SJSA1 (cell line): ENCODE results near the gene TMPRSS9. TPM values are rescaled to one million over a fixed set of nuclear protein-coding genes. Genes with fewer than 3 reads are reported as not detected.
"Not testable (repeated sequence)": the region's sequence is repeated elsewhere in the genome, so short reads cannot be mapped to it uniquely, and the experiment has no call there.

Experiments
- DNase-seq, 2 experiments: peaks; one replicate each; pipeline ENCODE4 v3.0.0-alpha.2; 2015 to 2020; ENCODE audit warnings: low spot score in 2 of 2, low read depth in 1 of 2
- H3K27ac ChIP-seq: fragments of 250-450 bp; sonication (Bioruptor Pico); 2 replicates; pipeline ENCODE4 v1.5.1; 2020; ENCODE audit warnings: mild to moderate bottlenecking, moderate library complexity
- H3K27me3 ChIP-seq: fragments of 250-450 bp; sonication (Bioruptor Pico); replicated peaks from 2 replicates; pipeline ENCODE4 v1.5.1; 2020; ENCODE audit warnings: mild to moderate bottlenecking, moderate library complexity
- H3K36me3 ChIP-seq: fragments of 250-450 bp; sonication (Bioruptor Pico); 2 replicates; pipeline ENCODE4 v1.5.1; 2020; ENCODE audit warnings: mild to moderate bottlenecking
- H3K4me1 ChIP-seq: fragments of 250-450 bp; sonication (Bioruptor Pico); replicated peaks from 2 replicates; pipeline ENCODE4 v1.6.1; 2021; ENCODE audit warnings: mild to moderate bottlenecking
- H3K4me3 ChIP-seq: fragments of 250-450 bp; sonication (Bioruptor Pico); 2 replicates; pipeline ENCODE4 v1.5.1; 2020; ENCODE audit warnings: mild to moderate bottlenecking
- H3K9me3 ChIP-seq: fragments of 250-450 bp; sonication (Bioruptor Pico); replicated peaks from 2 replicates; pipeline ENCODE4 v1.5.1; 2020; ENCODE audit warnings: mild to moderate bottlenecking
- total RNA-seq: library from RNA; depleted of rRNA; stranded (reverse); fragments of >200 nt; shearing (Covaris generic); gene quantifications from 2 replicates; pipeline ENCODE4 v1.2.3, GENCODE V29; 2014

Gene TMPRSS9
- total RNA-seq, 1 experiment from 2014 or later = not detected

DNA sequence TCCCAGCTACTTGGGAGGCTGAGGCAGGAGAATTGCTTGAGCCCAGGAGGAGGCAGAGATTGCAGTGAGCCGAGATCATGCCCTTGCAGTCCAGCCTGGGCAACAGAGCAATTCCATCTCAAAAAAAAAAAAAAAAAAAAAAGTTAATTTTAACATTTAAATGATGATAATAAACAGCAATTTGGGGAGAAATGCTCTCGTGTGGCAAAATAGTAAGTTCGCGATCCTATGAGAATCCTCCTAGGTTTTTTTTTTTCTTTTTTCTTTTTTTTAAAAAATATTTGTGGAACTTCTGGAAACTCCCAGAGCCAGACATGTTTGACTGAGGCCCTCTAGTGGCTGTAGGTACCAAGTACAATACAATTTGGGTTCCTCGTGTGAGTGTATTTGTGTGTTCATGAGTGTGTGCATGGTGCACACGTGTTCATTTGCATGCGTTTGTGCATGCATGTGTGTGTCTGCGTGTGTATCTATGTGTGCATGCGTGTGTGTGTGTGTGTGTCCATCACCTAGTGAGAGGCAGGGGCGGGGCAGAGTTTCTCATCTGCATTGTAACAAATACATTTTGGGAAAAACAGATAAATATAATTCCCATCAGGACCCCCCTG is 31.2 kb downstream of the TMPRSS9 start:
- peak in 1 of 2 experiments; percentile 45 for DNase-seq
- Histone ChIP-seq H3K9me3 (no peaks in the 10 kb centered on the region; the same call in 1 of the 2 replicates), H3K4me1 (0 out of 2 replicates have a peak, but pooled peaks cover 5% of the 10 kb centered on the region), H3K4me3 (no peak overlapping the region), H3K36me3 (no peaks in the 10 kb centered on the region), H3K27ac (no peak overlapping the region), H3K27me3 (no peaks in the 10 kb centered on the region)

DNA sequence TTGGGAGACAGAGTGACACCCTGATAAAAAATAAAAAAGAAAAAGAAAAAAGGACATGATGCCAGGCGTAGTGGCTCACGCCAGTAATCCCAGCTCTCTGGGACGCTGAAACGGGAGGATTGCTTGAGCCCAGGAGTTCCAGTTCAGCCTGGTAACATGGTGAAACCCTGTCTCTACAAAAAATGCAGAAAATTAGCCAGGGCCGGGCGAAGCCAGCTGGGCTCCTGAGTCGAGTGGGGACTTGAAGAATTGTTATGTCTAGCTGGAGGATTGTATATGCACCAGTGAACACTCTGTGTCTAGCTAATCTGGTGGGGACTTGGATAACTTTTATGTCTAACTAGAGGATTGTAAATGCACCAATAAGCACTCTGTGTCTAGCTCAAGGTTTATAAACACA is 32.3 kb downstream of the TMPRSS9 start:
- H3K4me3 ChIP-seq = no peak overlapping the region
- DNase-seq = no peak
- H3K27me3 ChIP-seq = no peaks in the 10 kb centered on the region

DNA sequence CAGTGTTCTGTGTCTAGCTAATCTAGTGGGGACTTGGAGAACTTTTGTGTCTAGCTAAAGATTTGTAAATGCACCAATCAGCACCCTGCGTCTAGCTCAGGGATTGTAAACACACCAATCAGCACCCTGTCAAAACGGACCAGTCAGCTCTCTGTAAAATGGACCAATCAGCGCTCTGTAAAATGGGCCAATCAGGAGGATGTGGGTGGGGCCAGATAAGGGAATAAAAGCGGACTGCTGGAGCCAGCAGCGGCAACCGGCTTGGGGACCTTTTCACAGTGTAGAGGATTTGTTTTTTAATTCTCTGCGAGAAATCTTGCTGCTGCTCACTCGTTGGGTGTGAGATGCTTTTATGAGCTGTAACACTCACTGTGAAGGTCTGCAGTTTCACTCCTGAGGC is 32.8 kb downstream of the TMPRSS9 start:
- H3K27ac ChIP-seq, H3K4me1 ChIP-seq, H3K9me3 ChIP-seq: not testable (repeated sequence)

More for the DNA sequence above, 32.3 kb downstream of the TMPRSS9 start:
- Histone ChIP-seq H3K4me1 (0 out of 2 replicates have a peak, but pooled peaks cover 5% of the 10 kb centered on the region), H3K27ac (no peak overlapping the region), H3K9me3 (no peaks in the 10 kb centered on the region; the same call in 1 of the 2 replicates), H3K36me3 (no peaks in the 10 kb centered on the region)

DNA sequence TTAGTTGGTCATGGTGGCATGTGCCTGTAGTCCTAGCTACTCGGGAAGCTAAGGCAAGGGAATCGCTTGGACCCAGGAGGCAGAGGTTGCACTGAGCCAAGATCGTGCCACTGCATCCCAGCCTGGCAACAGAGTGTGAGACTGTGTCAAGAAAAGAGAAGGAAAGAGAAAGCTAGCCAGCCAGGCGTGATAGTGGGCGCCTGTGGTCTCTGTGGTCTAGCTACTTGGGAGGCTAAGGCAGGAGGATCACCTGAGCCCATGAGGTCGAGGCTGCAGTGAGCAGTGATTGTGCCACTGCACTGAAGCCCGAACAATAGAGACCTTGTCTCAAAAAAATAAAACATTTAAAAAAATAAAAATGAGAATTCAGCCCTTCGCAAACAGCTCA is 34.0 kb downstream of the TMPRSS9 start:
- Histone ChIP-seq H3K4me1 (0 out of 2 replicates have a peak, but pooled peaks cover 5% of the 10 kb centered on the region), H3K4me3 (no peak overlapping the region), H3K27ac (no peak overlapping the region), H3K36me3 (no peaks in the 10 kb centered on the region), H3K9me3 (no peaks in the 10 kb centered on the region; the same call in 1 of the 2 replicates), H3K27me3 (no peaks in the 10 kb centered on the region)
- DNase-seq = no peak

More for the DNA sequence above, 32.8 kb downstream of the TMPRSS9 start:
- not testable (repeated sequence) for H3K4me3 ChIP-seq, DNase-seq, H3K36me3 ChIP-seq, H3K27me3 ChIP-seq

DNA sequence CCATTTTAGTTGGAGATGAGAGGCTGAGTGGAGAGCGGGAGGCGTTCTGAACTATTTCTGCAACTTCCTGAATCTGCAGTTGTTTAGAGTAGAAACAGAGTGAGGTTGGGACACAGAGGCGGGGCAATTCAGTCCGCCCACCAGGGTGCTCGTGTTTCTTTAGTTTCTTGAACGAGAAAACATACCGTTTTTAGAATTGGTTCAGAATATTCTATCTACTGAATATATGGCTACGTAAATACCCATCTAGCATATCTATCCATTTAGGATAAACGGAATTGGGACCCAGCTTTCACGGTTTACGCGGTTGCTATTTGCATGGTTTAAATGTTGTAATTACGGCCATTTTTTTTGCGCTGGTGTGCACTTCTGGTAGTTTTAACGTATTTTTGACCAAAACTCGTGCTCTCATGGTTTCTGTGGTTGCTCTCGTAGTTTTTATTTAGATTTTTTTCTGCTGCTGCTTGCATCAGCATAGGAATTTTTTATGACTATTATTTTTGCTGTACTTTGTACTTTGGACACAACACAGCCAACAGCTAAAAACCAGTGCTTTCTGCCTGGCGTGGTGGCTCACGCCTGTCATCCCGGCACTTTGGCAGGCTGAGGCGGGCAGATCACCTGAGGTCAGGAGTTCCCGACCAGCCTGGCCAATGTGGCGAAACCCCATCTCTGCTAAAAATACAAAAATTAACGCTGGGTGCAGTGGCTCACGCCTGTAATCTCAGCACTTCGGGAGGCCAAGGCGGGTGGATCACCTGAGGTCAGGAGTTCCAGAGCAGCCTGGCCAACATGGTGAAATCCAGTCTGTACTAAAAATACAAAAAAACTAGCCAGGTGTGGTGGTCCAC is 34.6 kb downstream of the TMPRSS9 start:
- H3K4me3 ChIP-seq = peak overlapping the region; percentile 24; the same call in 1 of the 2 replicates
- no peak for DNase-seq
- H3K27ac ChIP-seq = no peak overlapping the region
- no peaks in the 10 kb centered on the region; the same call in 1 of the 2 replicates for H3K9me3 ChIP-seq
- H3K36me3 ChIP-seq = no peaks in the 10 kb centered on the region
- H3K4me1 ChIP-seq = 0 out of 2 replicates have a peak, but pooled peaks cover 5% of the 10 kb centered on the region
- H3K27me3 ChIP-seq = no peaks in the 10 kb centered on the region

DNA sequence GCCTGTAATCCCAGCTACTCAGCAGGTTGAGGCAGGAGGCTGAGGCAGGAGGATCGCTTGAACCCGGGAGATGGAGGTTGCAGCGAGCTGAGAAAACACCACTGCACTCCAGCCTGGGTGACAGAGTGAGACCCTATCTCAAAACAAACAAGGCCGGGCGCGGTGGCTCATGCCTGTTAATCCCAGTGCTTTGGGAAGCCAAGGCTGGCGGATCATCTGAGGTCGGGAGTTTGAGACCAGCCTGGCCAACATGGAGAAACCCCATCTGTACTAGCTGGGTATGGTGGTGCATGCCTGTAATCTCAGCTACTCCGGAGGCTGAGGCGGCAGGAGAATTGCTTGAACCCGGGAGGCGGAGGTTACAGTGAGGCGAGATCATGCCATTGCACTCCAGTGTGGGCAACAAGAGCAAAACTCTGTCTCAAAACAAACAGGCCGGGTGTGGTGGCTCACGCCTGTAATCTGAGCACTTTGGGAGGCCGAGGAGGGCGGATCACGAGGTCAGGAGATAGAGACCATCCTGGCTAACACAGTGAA is 35.3 kb downstream of the TMPRSS9 start:
- H3K9me3 ChIP-seq, H3K4me1 ChIP-seq, H3K27me3 ChIP-seq, DNase-seq, H3K4me3 ChIP-seq, H3K27ac ChIP-seq, H3K36me3 ChIP-seq: not testable (repeated sequence)

DNA sequence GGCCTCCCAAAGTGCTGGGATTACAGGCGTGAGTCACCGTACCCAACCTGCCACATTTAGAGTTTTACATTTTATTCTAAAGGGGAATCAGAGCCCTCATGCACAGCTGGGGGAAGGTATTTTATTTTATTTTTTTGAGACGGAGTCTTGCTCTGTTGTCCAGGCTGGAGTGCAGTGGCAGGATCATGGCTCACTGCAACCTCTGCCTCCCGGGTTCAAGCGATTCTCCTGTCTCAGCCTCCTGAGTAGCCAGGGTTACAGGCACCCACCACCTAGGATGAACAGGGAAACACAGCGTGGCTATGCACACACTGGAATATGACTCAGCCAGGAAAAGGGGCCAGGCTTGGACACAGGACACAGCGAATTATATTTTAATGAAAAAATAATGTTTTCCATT is 37.1 kb downstream of the TMPRSS9 start:
- not testable (repeated sequence) for H3K4me1 ChIP-seq, H3K9me3 ChIP-seq, H3K36me3 ChIP-seq, H3K27ac ChIP-seq, DNase-seq, H3K4me3 ChIP-seq, H3K27me3 ChIP-seq

DNA sequence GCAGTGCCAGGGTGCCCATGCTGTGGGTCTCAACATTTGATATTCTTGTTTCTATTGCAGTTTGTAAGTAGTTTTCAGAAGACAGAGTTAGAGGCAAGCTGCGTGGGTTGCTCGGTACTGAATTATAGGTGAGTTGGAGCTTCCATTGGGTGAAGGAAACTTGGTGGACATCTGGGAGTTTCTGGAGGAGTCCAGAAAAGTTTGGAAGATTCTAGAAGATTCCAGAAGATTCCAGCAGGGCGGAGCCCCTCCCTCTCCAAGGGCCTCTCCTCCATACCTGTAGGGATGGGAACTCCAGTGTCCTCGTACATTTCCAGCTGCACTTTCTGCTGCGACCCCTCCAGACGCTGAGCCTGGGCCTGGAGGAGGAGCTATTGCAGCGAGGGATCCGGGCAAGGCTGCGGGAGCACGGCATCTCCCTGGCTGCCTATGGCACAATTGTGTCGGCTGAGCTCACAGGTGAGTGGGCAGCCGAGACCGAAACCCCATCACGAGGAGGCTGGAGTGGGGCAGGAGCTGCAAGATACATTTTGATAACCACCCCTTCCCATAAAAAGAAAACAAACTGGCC is 38.8 kb downstream of the TMPRSS9 start:
- H3K4me1 ChIP-seq = 0 out of 2 replicates have a peak, but pooled peaks cover 5% of the 10 kb centered on the region
- no peak overlapping the region for H3K27ac ChIP-seq
- H3K27me3 ChIP-seq = no peaks in the 10 kb centered on the region
- H3K4me3 ChIP-seq = no peak overlapping the region
- no peak for DNase-seq
- no peaks in the 10 kb centered on the region for H3K36me3 ChIP-seq
- no peaks in the 10 kb centered on the region for H3K9me3 ChIP-seq

DNA sequence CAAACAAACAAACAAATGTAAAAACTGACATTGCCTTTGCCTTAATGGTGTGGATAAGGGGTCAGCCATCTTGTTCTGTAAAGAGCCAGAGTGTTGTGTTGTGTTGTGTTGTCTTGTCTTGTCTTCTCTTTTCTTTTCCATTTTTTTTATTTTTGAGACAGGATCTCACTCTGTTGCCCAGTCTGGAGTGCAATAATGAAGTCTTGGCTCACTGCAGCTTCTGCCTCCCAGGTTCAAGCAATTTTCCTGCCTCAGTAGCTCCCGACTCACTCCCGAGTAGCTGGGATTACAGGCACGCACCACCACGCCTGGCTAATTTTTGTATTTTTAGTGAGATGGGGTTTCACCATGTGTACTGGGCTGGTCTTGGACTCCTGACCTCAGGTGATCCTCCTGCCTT is 39.5 kb downstream of the TMPRSS9 start:
- H3K4me1 ChIP-seq = 0 out of 2 replicates have a peak, but pooled peaks cover 4% of the 10 kb centered on the region
- no peak for DNase-seq
- H3K27ac ChIP-seq = no peak overlapping the region
- no peaks in the 10 kb centered on the region for H3K9me3 ChIP-seq
- H3K27me3 ChIP-seq = no peaks in the 10 kb centered on the region
- H3K4me3 ChIP-seq = no peak overlapping the region
- H3K36me3 ChIP-seq = no peaks in the 10 kb centered on the region

DNA sequence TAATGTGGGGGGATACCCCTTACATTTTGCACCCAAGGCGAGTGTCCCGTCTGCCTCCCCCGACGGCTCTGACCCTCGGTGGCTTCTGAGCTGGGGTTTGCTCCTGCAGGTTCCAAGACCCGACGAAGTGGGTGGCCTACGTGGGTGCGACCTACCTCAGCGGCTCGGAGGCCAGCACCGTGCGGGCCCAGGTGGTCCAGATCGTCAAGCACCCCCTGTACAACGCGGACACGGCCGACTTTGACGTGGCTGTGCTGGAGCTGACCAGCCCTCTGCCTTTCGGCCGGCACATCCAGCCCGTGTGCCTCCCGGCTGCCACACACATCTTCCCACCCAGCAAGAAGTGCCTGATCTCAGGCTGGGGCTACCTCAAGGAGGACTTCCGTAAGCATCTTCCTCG is 48.2 kb downstream of the TMPRSS9 start:
- no peaks in the 10 kb centered on the region for H3K4me1 ChIP-seq
- H3K27me3 ChIP-seq = peaks cover 11% of the 10 kb centered on the region
- no peak for DNase-seq
- H3K36me3 ChIP-seq = no peaks in the 10 kb centered on the region
- no peaks in the 10 kb centered on the region for H3K9me3 ChIP-seq
- no peak overlapping the region for H3K4me3 ChIP-seq
- H3K27ac ChIP-seq = no peak overlapping the region

DNA sequence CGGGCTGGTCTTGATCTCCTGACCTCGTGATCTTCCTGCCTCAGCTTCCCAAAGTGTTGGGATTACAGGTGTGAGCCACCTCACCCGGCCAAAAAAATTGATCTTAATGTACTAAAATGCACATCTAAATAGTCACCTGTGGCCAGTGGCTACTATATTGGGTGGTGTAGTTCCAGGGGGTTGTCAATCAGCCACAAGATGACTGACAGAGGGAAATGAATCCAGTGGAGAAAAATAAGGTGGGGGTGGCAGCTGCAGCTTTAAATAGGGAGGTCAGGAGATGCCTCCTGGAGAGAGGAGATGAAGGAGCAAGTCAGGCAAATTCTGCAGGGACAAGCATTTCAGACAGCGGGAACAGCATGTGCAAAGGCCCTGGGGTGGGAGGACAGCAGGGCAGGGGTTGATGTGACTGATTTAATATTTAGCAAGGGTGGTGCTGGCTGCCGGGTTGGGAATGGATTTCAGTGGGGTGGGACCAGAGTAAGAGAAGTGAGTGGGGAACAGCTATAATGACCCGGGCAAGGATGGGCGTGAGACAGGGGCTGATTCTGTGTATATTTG is 49.4 kb downstream of the TMPRSS9 start:
- H3K9me3 ChIP-seq = no peaks in the 10 kb centered on the region
- H3K27ac ChIP-seq = no peak overlapping the region
- no peaks in the 10 kb centered on the region for H3K4me1 ChIP-seq
- no peaks in the 10 kb centered on the region for H3K36me3 ChIP-seq
- peaks cover 11% of the 10 kb centered on the region for H3K27me3 ChIP-seq
- DNase-seq = no peak
- H3K4me3 ChIP-seq = no peak overlapping the region

DNA sequence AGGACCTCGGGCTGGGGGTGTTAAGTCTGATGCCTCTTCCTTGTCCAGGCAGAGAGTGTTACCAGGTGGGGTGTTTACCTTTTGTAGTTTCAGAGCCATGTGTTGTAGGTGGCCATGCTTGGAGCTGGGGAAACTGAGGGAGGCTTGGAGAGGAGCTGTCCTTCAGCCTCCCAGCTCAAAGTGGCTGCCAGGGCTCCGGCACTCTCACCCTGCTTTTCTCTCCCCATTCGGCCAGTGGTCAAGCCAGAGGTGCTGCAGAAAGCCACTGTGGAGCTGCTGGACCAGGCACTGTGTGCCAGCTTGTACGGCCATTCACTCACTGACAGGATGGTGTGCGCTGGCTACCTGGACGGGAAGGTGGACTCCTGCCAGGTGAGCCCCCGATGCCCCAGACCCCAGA is 50.0 kb downstream of the TMPRSS9 start:
- Histone ChIP-seq H3K4me1 (no peaks in the 10 kb centered on the region), H3K9me3 (no peaks in the 10 kb centered on the region), H3K4me3 (no peak overlapping the region), H3K36me3 (no peaks in the 10 kb centered on the region), H3K27ac (no peak overlapping the region), H3K27me3 (peaks cover 11% of the 10 kb centered on the region)
- no peak for DNase-seq

DNA sequence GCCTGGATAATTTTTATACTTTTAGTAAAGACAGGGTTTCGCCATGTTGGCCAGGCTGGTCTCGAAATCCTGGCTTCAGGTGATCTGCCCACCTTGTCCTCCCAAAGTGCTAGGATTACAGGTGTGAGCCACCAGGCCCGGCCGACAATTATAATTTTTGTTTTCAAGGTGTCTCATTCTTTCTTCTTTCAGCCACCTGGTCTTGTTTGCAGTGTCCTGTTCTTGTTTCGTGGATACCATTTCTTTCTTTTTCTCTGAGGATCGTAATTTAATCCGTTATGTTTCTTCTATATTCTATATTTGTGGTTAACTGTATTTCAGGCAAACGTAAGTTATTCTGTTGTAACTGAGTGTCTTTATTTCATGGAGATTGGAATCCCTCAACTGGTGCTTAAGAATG is 51.6 kb downstream of the TMPRSS9 start:
- peaks cover 5% of the 10 kb centered on the region for H3K36me3 ChIP-seq

More for the DNA sequence above, 51.6 kb downstream of the TMPRSS9 start:
- peaks cover 11% of the 10 kb centered on the region for H3K27me3 ChIP-seq
- DNase-seq = no peak
- no peak overlapping the region for H3K27ac ChIP-seq
- no peaks in the 10 kb centered on the region for H3K4me1 ChIP-seq
- no peaks in the 10 kb centered on the region for H3K9me3 ChIP-seq
- H3K4me3 ChIP-seq = no peak overlapping the region
